Activated T-cell treated with anti-CD3 and anti-CD28 coated beads for 4 hours (primary cell): ENCODE results near the gene COMMD3.

Source experiments
- DNase-seq: peaks from one replicate; pipeline ENCODE4 v3.0.0-alpha.2; 2020

Gene COMMD3

GRCh38 chr10:22320591-22321155, 4.5 kb downstream of the COMMD3 start, which contains the start of gene BMI1:
Gene BMI1, plus strand, starts transcription at chr10:22321099. Its CDS starts 5,351 bp downstream, at chr10:22326450.
- DNase-seq, result no peak

GRCh38 chr10:22321156-22321923, 5.2 kb downstream of the COMMD3 start:
- peak; percentile 66 for DNase-seq

- DNase-seq, result no peak
Observed at GRCh38 chr10:22321924-22322640, 5.9 kb downstream of the COMMD3 start.

GRCh38 chr10:22322641-22323160, 6.5 kb downstream of the COMMD3 start:
- DNase-seq, result no peak

- no peak for DNase-seq
Observed at GRCh38 chr10:22323538-22324305, 7.5 kb downstream of the COMMD3 start.

GRCh38 chr10:22324413-22324812, 8.2 kb downstream of the COMMD3 start:
- no peak for DNase-seq

GRCh38 chr10:22324893-22325271, 8.7 kb downstream of the COMMD3 start:
- no peak for DNase-seq

- DNase-seq, result peak; percentile 40
Observed at GRCh38 chr10:22325272-22326144, 9.3 kb downstream of the COMMD3 start.

- no peak for DNase-seq
Observed at GRCh38 chr10:22326145-22326702, 10.0 kb downstream of the COMMD3 start.

GRCh38 chr10:22329150-22329549, 13.0 kb downstream of the COMMD3 start:
- no peak for DNase-seq

- no peak for DNase-seq
Observed at GRCh38 chr10:22332116-22332692, 16.0 kb downstream of the COMMD3 start.

GRCh38 chr10:22333167-22333974, 17.2 kb downstream of the COMMD3 start:
- DNase-seq, result no peak

- DNase-seq, result no peak
Observed at GRCh38 chr10:22333975-22334282, 17.7 kb downstream of the COMMD3 start.

GRCh38 chr10:22334414-22335172, 18.4 kb downstream of the COMMD3 start:
- DNase-seq, result no peak

- DNase-seq, result peak; percentile 45
Observed at GRCh38 chr10:22335173-22335933, 19.2 kb downstream of the COMMD3 start.

- DNase-seq, result no peak
Observed at GRCh38 chr10:22338185-22338900, 22.2 kb downstream of the COMMD3 start.

GRCh38 chr10:22338931-22339330, 22.7 kb downstream of the COMMD3 start:
- DNase-seq, result no peak

GRCh38 chr10:22339761-22340328, 23.7 kb downstream of the COMMD3 start:
- DNase-seq, result no peak
